ENCODE data around the gene TRAF6. TPM values are rescaled to one million over a fixed set of nuclear protein-coding genes. Genes with fewer than 3 reads are reported as not detected.

Gene TRAF6
- total and polyA plus RNA-seq, 2 donors from 2014 or later = 4.0 to 16.5 TPM

DNA sequence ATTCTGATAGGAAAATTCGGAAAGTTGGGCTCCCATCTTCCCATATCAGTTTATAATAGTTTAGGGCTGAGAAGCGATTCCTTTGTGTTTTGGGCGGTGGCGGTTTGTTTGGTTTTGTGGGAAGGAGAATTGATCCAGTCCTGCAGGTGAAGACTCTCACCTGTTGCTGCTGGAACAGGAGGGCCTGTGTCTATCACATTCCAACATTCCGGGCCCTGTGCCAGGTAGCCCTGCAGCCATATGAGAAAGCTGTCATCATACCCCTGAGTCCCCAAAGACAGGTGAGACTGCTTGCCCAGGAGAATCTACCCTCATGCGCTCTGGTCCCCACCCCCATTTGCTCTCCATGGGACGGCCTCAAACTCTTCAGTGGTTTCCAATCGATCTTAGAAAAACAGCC, 62.1 kb downstream of the TRAF6 start:
- DNase-seq (no peak), FAIRE-seq (no peak)
- no peak overlapping the region for H3K9ac ChIP-seq (ENCODE audit: low read length in 3 of 3)
- H3K9me3 ChIP-seq (ENCODE audit: control insufficient read depth in 2 of 3, insufficient read depth in 1 of 3, low read length in 3 of 3) = no peaks in the 10 kb centered on the region
- H3K27ac ChIP-seq (ENCODE audit: low read depth in 2 of 2, low read length in 2 of 2) = no peak overlapping the region
- peaks cover 0 to 2% (median 0%) of the 10 kb centered on the region in 3 donors for H3K36me3 ChIP-seq (ENCODE audit: control insufficient read depth in 2 of 3, insufficient read depth in 3 of 3, low read length in 3 of 3)
- intact Hi-C loops (cut with DNase I) = no loop called here
- TF ChIP-seq, protein P1, sequence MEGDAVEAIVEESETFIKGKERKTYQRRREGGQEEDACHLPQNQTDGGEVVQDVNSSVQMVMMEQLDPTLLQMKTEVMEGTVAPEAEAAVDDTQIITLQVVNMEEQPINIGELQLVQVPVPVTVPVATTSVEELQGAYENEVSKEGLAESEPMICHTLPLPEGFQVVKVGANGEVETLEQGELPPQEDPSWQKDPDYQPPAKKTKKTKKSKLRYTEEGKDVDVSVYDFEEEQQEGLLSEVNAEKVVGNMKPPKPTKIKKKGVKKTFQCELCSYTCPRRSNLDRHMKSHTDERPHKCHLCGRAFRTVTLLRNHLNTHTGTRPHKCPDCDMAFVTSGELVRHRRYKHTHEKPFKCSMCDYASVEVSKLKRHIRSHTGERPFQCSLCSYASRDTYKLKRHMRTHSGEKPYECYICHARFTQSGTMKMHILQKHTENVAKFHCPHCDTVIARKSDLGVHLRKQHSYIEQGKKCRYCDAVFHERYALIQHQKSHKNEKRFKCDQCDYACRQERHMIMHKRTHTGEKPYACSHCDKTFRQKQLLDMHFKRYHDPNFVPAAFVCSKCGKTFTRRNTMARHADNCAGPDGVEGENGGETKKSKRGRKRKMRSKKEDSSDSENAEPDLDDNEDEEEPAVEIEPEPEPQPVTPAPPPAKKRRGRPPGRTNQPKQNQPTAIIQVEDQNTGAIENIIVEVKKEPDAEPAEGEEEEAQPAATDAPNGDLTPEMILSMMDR (IDR thresholded peaks at IDR 0.05; ENCODE audit: borderline replicate concordance, extremely low read depth, insufficient read depth) = no peak
- H3K4me3 ChIP-seq (ENCODE audit: low read length in 3 of 3) = no peak overlapping the region
- peaks cover 3 to 25% (median 14%) of the 10 kb centered on the region in 3 donors for H3K4me1 ChIP-seq (ENCODE audit: control insufficient read depth in 2 of 3, insufficient read depth in 2 of 3, low read depth in 1 of 3, low read length in 3 of 3)
- no peaks in the 10 kb centered on the region for H3K27me3 ChIP-seq (ENCODE audit: control insufficient read depth, insufficient read depth, low read length)

DNA sequence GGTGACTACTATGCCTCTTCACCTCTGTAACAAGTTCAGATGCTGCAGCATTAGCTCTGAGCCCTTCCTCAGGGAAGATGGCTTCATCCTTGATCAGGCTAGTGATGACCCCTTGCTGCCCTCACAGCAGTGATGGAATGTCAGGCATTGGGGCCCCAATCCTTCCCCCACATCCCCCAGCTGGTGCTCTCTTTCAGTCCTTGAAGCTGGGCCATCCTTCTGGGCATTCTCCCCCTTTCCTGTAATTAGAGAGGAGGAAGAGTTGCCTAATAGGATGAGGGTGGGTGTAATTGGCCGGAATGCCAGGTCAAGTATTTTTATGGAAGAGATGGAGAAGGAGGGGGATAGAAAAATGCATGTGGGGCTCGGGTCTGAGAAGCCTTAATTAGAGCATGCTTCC, 62.6 kb downstream of the TRAF6 start:
- Histone ChIP-seq H3K27ac (ENCODE audit: low read depth in 2 of 2, low read length in 2 of 2) (no peak overlapping the region), H3K9me3 (ENCODE audit: control insufficient read depth in 2 of 3, insufficient read depth in 1 of 3, low read length in 3 of 3) (no peaks in the 10 kb centered on the region), H3K4me3 (ENCODE audit: low read length in 3 of 3) (no peak overlapping the region), H3K36me3 (ENCODE audit: control insufficient read depth in 2 of 3, insufficient read depth in 3 of 3, low read length in 3 of 3) (peaks cover 0 to 2% (median 0%) of the 10 kb centered on the region in 3 donors), H3K4me1 (ENCODE audit: control insufficient read depth in 2 of 3, insufficient read depth in 2 of 3, low read depth in 1 of 3, low read length in 3 of 3) (peaks cover 0 to 22% (median 10%) of the 10 kb centered on the region in 3 donors), H3K27me3 (ENCODE audit: control insufficient read depth, insufficient read depth, low read length) (no peaks in the 10 kb centered on the region), H3K9ac (ENCODE audit: low read length in 3 of 3) (no peak overlapping the region)
- TF ChIP-seq, protein P1 (IDR thresholded peaks at IDR 0.05; ENCODE audit: borderline replicate concordance, extremely low read depth, insufficient read depth) = no peak
- intact Hi-C loops (cut with DNase I) = no loop called here
- no peak for DNase-seq
- FAIRE-seq = no peak

DNA sequence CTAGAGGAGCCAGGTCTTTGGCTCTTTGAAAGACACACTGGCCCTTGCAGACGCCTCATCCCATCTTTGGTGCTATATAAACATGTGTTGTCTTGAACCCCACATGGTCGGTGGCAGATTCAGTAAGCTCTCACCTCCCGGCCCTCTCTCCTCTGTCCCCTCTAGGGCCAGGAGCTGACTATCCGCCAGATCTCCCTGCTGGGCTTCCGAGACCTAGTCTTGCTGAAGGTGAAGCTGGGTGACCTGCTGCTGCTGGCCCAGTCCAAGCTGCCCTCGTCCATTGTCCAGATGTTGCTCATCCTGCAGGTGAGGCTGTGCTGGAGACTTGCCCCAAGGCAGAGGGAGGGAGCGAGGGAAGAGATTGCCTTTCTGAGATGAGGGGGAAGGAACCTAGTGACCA, 63.9 kb downstream of the TRAF6 start:
- intact Hi-C loops (cut with DNase I) = no loop called here

More for the DNA sequence above, 63.9 kb downstream of the TRAF6 start:
- peaks cover 0 to 16% (median 9%) of the 10 kb centered on the region in 3 donors for H3K4me1 ChIP-seq (ENCODE audit: control insufficient read depth in 2 of 3, insufficient read depth in 2 of 3, low read depth in 1 of 3, low read length in 3 of 3)
- FAIRE-seq (no peak), DNase-seq (no peak)
- no peaks in the 10 kb centered on the region for H3K9me3 ChIP-seq (ENCODE audit: control insufficient read depth in 2 of 3, insufficient read depth in 1 of 3, low read length in 3 of 3)
- H3K27me3 ChIP-seq (ENCODE audit: control insufficient read depth, insufficient read depth, low read length) = no peaks in the 10 kb centered on the region
- no peak overlapping the region for H3K27ac ChIP-seq (ENCODE audit: low read depth in 2 of 2, low read length in 2 of 2)
- TF ChIP-seq, protein P1 (IDR thresholded peaks at IDR 0.05; ENCODE audit: borderline replicate concordance, extremely low read depth, insufficient read depth) = no peak
- no peak overlapping the region for H3K9ac ChIP-seq (ENCODE audit: low read length in 3 of 3)
- H3K4me3 ChIP-seq (ENCODE audit: low read length in 3 of 3) = no peak overlapping the region
- peaks cover 0 to 2% (median 0%) of the 10 kb centered on the region in 3 donors for H3K36me3 ChIP-seq (ENCODE audit: control insufficient read depth in 2 of 3, insufficient read depth in 3 of 3, low read length in 3 of 3)

All from kidney (tissue), 14 donors.